Gastrocnemius medialis (tissue), 4 donors: Measurements from ENCODE around the gene CCDC50. TPM values are rescaled to one million over a fixed set of nuclear protein-coding genes. Genes with fewer than 3 reads are reported as not detected.

Experiments
- ATAC-seq, 2 donors: fragments of 150-250 bp; one replicate each; pipeline ENCODE4 v1.9.1; 2016
- DNase-seq, 2 donors: peaks; one replicate each; pipeline ENCODE4 v3.0.0-alpha.2; 2019
- H3K27ac ChIP-seq, 4 donors: fragments of 200-600 bp; sonication (generic); 1 replicate in 1 of 4; 2 replicates in 3 of 4; pipeline ENCODE4 v1.5.1; 2016 to 2018; ENCODE audit warnings: mild to moderate bottlenecking in 2 of 4, moderate library complexity in 1 of 4
- H3K27me3 ChIP-seq, 3 donors: fragments of 200-600 bp; sonication (generic) in 2 of 3; 1 replicate in 1 of 3; 2 replicates in 2 of 3; pipeline versions ENCODE4 v1.5.1 to v1.6.0; 2016 to 2019; ENCODE audit warnings: mild to moderate bottlenecking in 1 of 3, moderate library complexity in 1 of 3
- H3K36me3 ChIP-seq, 2 donors: fragments of 200-600 bp; sonication (generic) in 1 of 2; one replicate each; pipeline ENCODE4 v1.5.1; 2017 to 2018
- H3K4me1 ChIP-seq, 2 donors: fragments of 200-600 bp; sonication (generic) in 1 of 2; one replicate each; pipeline ENCODE4 v1.5.1; 2016 to 2017; ENCODE audit warnings: mild to moderate bottlenecking in 2 of 2
- H3K4me3 ChIP-seq, 4 donors: fragments of 200-600 bp; sonication (generic) in 3 of 4; 1 replicate in 1 of 4; 2 replicates in 3 of 4; pipeline ENCODE4 v1.5.1; 2016 to 2019; ENCODE audit warnings: mild to moderate bottlenecking in 2 of 4
- H3K9me3 ChIP-seq, 3 donors: fragments of 200-600 bp; sonication (generic) in 2 of 3; 1 replicate in 1 of 3; 2 replicates in 2 of 3; pipeline ENCODE4 v1.5.1; 2016 to 2019
- CTCF ChIP-seq, 5 experiments: fragments of 450-650 bp in 3 of 5; fragments of 200-600 bp in 2 of 5; sonication (generic) in 2 of 5; IDR thresholded peaks in 4 of 5; conservative IDR thresholded peaks in 1 of 5; 1 replicate in 4 of 5; 2 replicates in 1 of 5; pipeline ENCODE4 v1.5.1; 2016 to 2019; ENCODE audit warnings: antibody characterized with exemption in 5 of 5, mild to moderate bottlenecking in 3 of 5, moderate library complexity in 3 of 5
- POLR2A ChIP-seq, 2 donors: fragments of 450-650 bp; IDR thresholded peaks; one replicate each; pipeline ENCODE4 v1.6.1; 2017; ENCODE audit warnings: antibody characterized with exemption in 2 of 2, mild to moderate bottlenecking in 2 of 2, moderate library complexity in 2 of 2
- in situ Hi-C, 4 donors: fragments of 200-750 bp; cut with MboI; loops; one replicate each; pipeline versions ENCODE4 v1.15.0 to v1.8.0; 2017; ENCODE audit warnings: low sequenced_read_pairs in 4 of 4
- intact Hi-C: fragments of 100-400 bp; cut with DNase I; formaldehyde crosslinking; loops from one replicate; pipeline ENCODE4 v1.15.1; 2023; ENCODE audit warnings: low total_unique reads
- total RNA-seq, 4 donors: library from RNA; depleted of rRNA; stranded (reverse); fragments of >200 nt; gene quantifications; one replicate each; pipeline versions ENCODE4 v1.1.0 to v1.2.3, GENCODE V29; 2016

Gene CCDC50
- total RNA-seq, 4 donors from 2014 or later = 45.0 to 69.9 (median 64.2) TPM

- intact Hi-C loops (loop anchor here (10.0 kb wide), 1 partner anchor 146 kb away; no protein-coding TSS in a partner anchor), in situ Hi-C loops (loop anchor here in 1 of 4 donors (25.0 kb wide), 1 partner anchor 153 kb away; no protein-coding TSS in a partner anchor)
- DNase-seq (no peak), ATAC-seq (no peak)
- Histone ChIP-seq H3K27ac (no peak overlapping the region), H3K4me3 (no peak overlapping the region), H3K36me3 (peaks cover 0 to 43% of the 10 kb centered on the region in 2 donors), H3K9me3 (no peaks in the 10 kb centered on the region), H3K4me1 (peaks cover 0 to 4% of the 10 kb centered on the region in 2 donors), H3K27me3 (no peaks in the 10 kb centered on the region)
- TF ChIP-seq CTCF (IDR thresholded peaks at IDR 0.05 in 4 of 5, conservative IDR thresholded peaks at IDR 0.05 in 1 of 5) = no peak
- no peak for TF ChIP-seq POLR2A (IDR thresholded peaks at IDR 0.05)
Observed at GRCh38 chr3:191390580-191390979, 61.4 kb downstream of the CCDC50 start.

- in situ Hi-C loops = loop anchor here in 1 of 4 donors (25.0 kb wide), 1 partner anchor 155 kb away; no protein-coding TSS in a partner anchor
- intact Hi-C loops = loop anchor here (10.0 kb wide), 1 partner anchor 147 kb away; no protein-coding TSS in a partner anchor
- no peak for ATAC-seq
- TF ChIP-seq CTCF (IDR thresholded peaks at IDR 0.05 in 4 of 5, conservative IDR thresholded peaks at IDR 0.05 in 1 of 5) (no peak), POLR2A (IDR thresholded peaks at IDR 0.05) (no peak)
- H3K27me3 ChIP-seq = no peaks in the 10 kb centered on the region
- no peak overlapping the region for H3K4me3 ChIP-seq
- peaks cover 0 to 4% of the 10 kb centered on the region in 2 donors for H3K4me1 ChIP-seq
- DNase-seq = no peak
- no peaks in the 10 kb centered on the region for H3K9me3 ChIP-seq
- no peak overlapping the region for H3K27ac ChIP-seq
- H3K36me3 ChIP-seq = peaks cover 0 to 56% of the 10 kb centered on the region in 2 donors
Observed at GRCh38 chr3:191391861-191392808, 62.9 kb downstream of the CCDC50 start.

- H3K36me3 ChIP-seq = peaks cover 0 to 56% of the 10 kb centered on the region in 2 donors
- intact Hi-C loops (loop anchor here (10.0 kb wide), 1 partner anchor 148 kb away; no protein-coding TSS in a partner anchor), in situ Hi-C loops (loop anchor here in 1 of 4 donors (25.0 kb wide), 1 partner anchor 156 kb away; no protein-coding TSS in a partner anchor)
- H3K27me3 ChIP-seq = no peaks in the 10 kb centered on the region
- no peak overlapping the region for H3K27ac ChIP-seq
- no peak overlapping the region for H3K4me3 ChIP-seq
- no peak for ATAC-seq
- DNase-seq = no peak
- no peaks in the 10 kb centered on the region for H3K4me1 ChIP-seq
- TF ChIP-seq CTCF (IDR thresholded peaks at IDR 0.05 in 4 of 5, conservative IDR thresholded peaks at IDR 0.05 in 1 of 5) = no peak
- no peak for TF ChIP-seq POLR2A (IDR thresholded peaks at IDR 0.05)
- H3K9me3 ChIP-seq = no peaks in the 10 kb centered on the region
Observed at GRCh38 chr3:191393146-191393545, 64.0 kb downstream of the CCDC50 start.

- no peaks in the 10 kb centered on the region for H3K9me3 ChIP-seq
- in situ Hi-C loops (loop anchor here in 1 of 4 donors (25.0 kb wide), 1 partner anchor 160 kb away; no protein-coding TSS in a partner anchor), intact Hi-C loops (loop anchor here (10.0 kb wide), 1 partner anchor 153 kb away; no protein-coding TSS in a partner anchor)
- no peaks in the 10 kb centered on the region for H3K4me1 ChIP-seq
- no peak for DNase-seq
- no peak for ATAC-seq
- H3K4me3 ChIP-seq = no peak overlapping the region
- peaks cover 0 to 28% of the 10 kb centered on the region in 2 donors for H3K36me3 ChIP-seq
- TF ChIP-seq POLR2A (IDR thresholded peaks at IDR 0.05) (no peak), CTCF (IDR thresholded peaks at IDR 0.05 in 4 of 5, conservative IDR thresholded peaks at IDR 0.05 in 1 of 5) (no peak)
- H3K27me3 ChIP-seq = no peaks in the 10 kb centered on the region
- no peak overlapping the region for H3K27ac ChIP-seq
Observed at GRCh38 chr3:191397771-191398170, 68.6 kb downstream of the CCDC50 start.
